Activated naive CD8-positive, alpha-beta T cell treated with anti-CD3 and anti-CD28 coated beads for 36 hours (primary cell): ENCODE results near the gene MAD1L1. TPM values are rescaled to one million over a fixed set of nuclear protein-coding genes. Genes with fewer than 3 reads are reported as not detected.

ENCODE experiments used
- DNase-seq: peaks from one replicate; pipeline ENCODE4 v3.0.0; 2021
- H3K27ac Mint-ChIP-seq: one replicate; pipeline ENCODE4 v1.8.0; 2022; ENCODE audit warnings: mild to moderate bottlenecking, moderate library complexity, mixed read lengths
- H3K27me3 Mint-ChIP-seq: one replicate; pipeline ENCODE4 v1.8.0; 2022; ENCODE audit warnings: mild to moderate bottlenecking, mixed read lengths
- H3K36me3 Mint-ChIP-seq: one replicate; pipeline ENCODE4 v1.8.0; 2021; ENCODE audit warnings: mild to moderate bottlenecking, mixed read lengths
- H3K4me1 Mint-ChIP-seq: one replicate; pipeline ENCODE4 v1.8.0; 2021; ENCODE audit warnings: mixed read lengths
- H3K4me3 Mint-ChIP-seq: one replicate; pipeline ENCODE4 v1.8.0; 2022; ENCODE audit warnings: mild to moderate bottlenecking, moderate library complexity, mixed read lengths
- H3K9me3 Mint-ChIP-seq: one replicate; pipeline ENCODE4 v1.8.0; 2022; ENCODE audit warnings: mixed read lengths
- total RNA-seq, 2 experiments: library from RNA; stranded (reverse); gene quantifications; one replicate each; pipeline ENCODE4 v1.2.3, GENCODE V29; 2021

Gene MAD1L1
- total RNA-seq, 2 experiments from 2014 or later: 36.5 to 37.8 TPM

DNA sequence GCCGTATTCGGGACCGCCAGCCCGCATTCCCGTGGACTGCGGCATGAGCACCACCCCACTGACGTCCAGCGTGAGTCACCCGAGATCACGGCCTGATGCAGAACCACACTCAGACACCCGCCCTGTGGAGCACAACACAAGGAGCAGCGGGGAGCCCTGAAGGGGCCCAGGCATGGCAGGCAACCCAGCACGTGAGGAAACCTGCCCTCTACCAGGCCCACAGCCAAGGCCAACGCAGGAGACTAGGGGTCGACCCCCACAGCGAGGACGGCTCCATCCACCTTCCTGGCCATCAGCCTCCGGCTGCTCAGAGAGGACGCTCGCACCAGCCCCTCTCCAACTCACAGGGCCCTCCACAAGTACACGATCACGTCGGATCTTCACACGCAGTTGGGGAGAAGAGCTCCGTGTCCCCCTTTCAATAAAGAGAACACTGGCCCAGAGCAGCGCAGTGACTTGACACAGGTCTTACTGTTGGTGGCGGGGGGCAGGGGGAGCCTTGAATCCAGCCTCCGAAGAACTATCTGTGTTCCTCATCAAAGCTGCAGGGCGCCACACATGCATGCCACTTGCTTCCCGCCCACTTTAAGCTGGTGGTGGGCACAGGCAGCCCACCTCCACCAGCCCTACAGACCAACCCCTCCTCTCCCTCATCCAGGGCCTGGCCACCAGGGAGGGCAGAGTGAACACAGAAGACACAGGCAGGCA lies 22.0 kb downstream of the MAD1L1 start:
- H3K27ac Mint-ChIP-seq: no peak overlapping the region
- no peak overlapping the region for H3K4me3 Mint-ChIP-seq
- no peak for DNase-seq
- H3K4me1 Mint-ChIP-seq: peaks cover 2% of the 10 kb centered on the region
- peaks cover 16% of the 10 kb centered on the region for H3K36me3 Mint-ChIP-seq
- no peaks in the 10 kb centered on the region for H3K9me3 Mint-ChIP-seq
- H3K27me3 Mint-ChIP-seq: no peaks in the 10 kb centered on the region

DNA sequence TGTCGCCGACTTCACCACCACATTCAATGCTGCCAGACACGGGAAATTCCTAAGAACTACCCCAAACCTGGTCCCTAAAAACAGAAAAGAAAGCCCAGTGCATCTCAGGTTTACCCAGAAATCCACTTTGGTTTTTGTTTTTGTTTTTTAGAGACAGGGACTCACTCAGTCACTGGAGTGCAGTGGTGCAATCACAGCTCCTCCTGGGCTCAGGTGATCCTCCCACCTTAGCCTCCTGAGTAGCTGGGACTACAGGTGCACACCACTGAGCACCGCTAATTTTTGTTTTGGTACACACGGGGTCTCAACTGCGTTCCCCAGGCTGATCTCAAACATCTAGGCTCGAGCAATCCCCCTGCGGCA lies 22.8 kb downstream of the MAD1L1 start:
- no peak for DNase-seq
- peaks cover 12% of the 10 kb centered on the region for H3K36me3 Mint-ChIP-seq
- H3K4me1 Mint-ChIP-seq: peaks cover 2% of the 10 kb centered on the region
- H3K27me3 Mint-ChIP-seq: no peaks in the 10 kb centered on the region
- no peak overlapping the region for H3K4me3 Mint-ChIP-seq
- no peak overlapping the region for H3K27ac Mint-ChIP-seq
- H3K9me3 Mint-ChIP-seq: no peaks in the 10 kb centered on the region

DNA sequence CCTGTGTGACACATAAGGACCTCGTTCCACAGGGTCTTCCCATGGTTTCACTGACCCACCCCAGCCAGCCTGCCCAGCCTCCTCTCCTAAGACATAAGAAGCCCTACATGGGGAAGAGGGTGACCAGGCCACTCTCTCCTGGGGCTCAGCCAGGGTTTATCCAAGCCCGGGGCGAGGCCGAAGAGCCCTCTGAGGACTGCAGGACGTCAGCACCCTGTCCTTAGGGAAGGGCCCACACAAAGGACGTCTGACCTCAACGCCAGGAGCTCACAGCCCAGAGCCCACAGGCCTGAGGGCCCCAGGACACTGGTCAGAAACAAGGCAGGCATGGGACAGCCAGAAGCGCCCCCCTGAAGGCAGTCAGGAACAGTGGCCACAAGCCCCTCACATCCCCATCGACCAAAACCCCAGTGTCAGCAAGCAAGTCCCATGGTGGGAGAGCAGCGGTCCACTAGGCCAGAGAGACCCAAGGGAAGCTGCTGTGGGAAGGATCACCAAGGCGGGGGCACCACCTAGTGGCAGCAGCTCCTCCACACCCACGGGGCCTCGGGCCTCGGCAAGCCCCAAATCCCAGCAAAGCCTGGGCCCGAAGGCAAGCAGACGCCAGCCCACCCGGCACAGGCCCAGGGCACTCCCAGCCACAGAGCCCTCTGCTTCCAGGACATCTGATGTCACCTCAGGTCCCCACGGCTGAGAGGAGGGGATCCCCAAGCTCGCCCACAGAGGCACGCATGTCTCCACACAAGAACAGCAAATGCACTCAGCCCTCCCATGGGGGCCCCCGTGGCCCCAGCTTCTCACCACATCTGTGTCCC lies 23.4 kb downstream of the MAD1L1 start:
- DNase-seq: peak; percentile 42
- no peak overlapping the region for H3K27ac Mint-ChIP-seq
- H3K9me3 Mint-ChIP-seq: no peaks in the 10 kb centered on the region
- peaks cover 12% of the 10 kb centered on the region for H3K36me3 Mint-ChIP-seq
- H3K27me3 Mint-ChIP-seq: no peaks in the 10 kb centered on the region
- H3K4me3 Mint-ChIP-seq: no peak overlapping the region
- H3K4me1 Mint-ChIP-seq: peaks cover 2% of the 10 kb centered on the region

DNA sequence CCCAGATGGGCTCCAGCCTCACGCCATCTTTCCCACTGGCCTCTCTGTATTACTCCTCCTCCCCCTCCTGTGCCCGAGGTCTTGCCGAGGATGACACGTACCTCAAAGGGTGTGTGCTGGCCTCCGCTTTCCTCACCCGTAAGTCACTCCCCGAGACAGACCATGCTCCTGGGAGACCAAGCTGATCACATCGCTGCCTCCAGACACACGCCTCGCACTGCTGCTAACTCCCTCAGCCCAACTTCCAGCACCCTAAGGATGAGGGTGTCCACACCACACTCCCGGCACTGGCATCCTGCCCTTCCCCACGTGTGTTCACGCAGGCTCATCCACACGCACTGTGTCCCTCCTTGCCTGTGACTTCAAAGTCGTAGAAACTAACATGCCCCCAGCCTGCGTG lies 24.0 kb downstream of the MAD1L1 start:
- Mint-ChIP-seq H3K36me3 (peaks cover 10% of the 10 kb centered on the region), H3K4me1 (peaks cover 2% of the 10 kb centered on the region), H3K9me3 (no peaks in the 10 kb centered on the region), H3K27me3 (no peaks in the 10 kb centered on the region), H3K4me3 (no peak overlapping the region), H3K27ac (no peak overlapping the region)
- DNase-seq: no peak

DNA sequence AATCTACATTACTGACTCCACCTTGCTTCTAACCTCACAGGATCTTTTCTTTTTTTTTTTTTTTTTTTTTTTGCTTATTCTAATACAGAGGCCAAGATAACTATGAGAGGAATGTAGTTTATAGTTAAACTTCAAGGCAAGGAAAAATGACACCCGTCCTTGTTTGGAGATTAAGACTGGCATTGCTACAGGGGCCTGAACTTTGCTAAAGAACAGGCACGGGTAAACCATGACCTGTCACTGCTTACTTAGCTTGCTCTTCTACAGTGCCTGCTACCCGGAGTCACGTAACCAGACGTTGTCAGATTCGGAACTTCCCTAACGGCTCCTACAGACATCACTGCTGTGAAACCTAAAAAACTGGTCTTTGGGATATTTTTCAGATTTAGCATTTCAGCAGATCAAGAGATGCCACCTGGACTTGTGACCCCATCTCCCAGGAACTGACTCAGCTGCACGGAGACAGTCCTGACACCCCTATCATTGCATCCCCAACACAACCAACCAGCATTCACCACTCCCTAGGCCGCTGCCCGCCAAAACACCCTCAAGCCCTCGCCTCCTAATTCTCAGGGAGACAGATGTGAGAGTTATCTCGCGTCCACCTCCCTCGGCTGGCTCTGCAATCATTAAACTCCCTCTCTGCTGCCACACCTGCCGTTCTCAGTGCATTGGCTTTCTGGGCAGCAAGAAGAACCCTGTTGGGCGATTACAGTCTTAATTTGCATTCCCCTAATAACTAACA lies 27.5 kb downstream of the MAD1L1 start:
- DNase-seq: no peak
- no peak overlapping the region for H3K27ac Mint-ChIP-seq

DNA sequence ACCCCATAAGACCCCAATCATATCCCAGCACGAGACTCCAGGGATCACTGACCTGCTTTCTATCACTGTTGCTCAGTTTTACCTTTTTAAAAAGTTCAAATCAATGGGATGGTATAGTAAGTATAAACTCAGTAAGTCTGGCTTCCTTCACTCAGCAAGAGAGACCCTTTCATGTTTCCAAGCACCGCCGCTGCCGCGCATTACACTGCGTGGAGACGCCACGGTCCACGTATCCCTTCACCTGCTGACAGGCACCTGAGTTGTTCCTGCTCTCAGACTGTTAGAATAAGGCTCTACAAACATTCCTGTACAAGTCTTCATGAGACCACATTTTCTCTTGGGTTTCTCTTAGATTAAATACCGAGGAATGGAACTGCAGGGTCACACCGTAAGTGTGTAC lies 28.3 kb downstream of the MAD1L1 start:
- H3K4me1 Mint-ChIP-seq: no peaks in the 10 kb centered on the region
- H3K27me3 Mint-ChIP-seq: no peaks in the 10 kb centered on the region
- H3K9me3 Mint-ChIP-seq: no peaks in the 10 kb centered on the region
- H3K4me3 Mint-ChIP-seq: no peak overlapping the region
- DNase-seq: no peak
- H3K27ac Mint-ChIP-seq: no peak overlapping the region
- H3K36me3 Mint-ChIP-seq: peaks cover 5% of the 10 kb centered on the region

More for the DNA sequence above, 27.5 kb downstream of the MAD1L1 start:
- no peak overlapping the region for H3K4me3 Mint-ChIP-seq
- H3K4me1 Mint-ChIP-seq: peaks cover 2% of the 10 kb centered on the region
- no peaks in the 10 kb centered on the region for H3K27me3 Mint-ChIP-seq
- no peaks in the 10 kb centered on the region for H3K9me3 Mint-ChIP-seq
- H3K36me3 Mint-ChIP-seq: peaks cover 4% of the 10 kb centered on the region

DNA sequence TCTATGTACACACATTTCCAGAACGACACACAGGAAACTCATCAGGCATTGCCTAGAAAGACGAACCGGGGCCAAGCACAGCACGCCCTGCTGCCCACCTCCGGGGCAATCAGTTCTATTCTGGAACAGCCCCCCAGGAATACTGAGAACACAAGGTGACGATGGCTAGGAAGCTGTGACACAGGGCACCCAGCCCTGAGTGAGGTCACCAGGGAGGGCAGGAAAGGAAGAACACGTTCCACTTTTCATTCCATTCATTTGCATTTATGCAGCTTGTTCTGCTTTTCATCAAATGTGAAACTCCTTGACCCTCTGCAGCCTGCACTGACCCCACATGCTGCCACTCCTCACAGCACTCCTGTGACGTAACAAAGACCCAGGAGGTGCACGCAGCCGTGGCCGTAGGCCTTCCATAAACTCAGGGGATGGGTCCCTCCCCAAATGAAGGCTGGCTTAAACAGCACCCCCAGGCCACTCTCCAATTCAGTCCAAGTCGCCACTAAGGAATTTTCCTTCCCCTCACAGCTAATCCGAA lies 28.9 kb downstream of the MAD1L1 start:
- Mint-ChIP-seq H3K27me3 (no peaks in the 10 kb centered on the region), H3K4me1 (no peaks in the 10 kb centered on the region), H3K36me3 (peaks cover 6% of the 10 kb centered on the region), H3K9me3 (no peaks in the 10 kb centered on the region), H3K4me3 (no peak overlapping the region), H3K27ac (no peak overlapping the region)
- no peak for DNase-seq

DNA sequence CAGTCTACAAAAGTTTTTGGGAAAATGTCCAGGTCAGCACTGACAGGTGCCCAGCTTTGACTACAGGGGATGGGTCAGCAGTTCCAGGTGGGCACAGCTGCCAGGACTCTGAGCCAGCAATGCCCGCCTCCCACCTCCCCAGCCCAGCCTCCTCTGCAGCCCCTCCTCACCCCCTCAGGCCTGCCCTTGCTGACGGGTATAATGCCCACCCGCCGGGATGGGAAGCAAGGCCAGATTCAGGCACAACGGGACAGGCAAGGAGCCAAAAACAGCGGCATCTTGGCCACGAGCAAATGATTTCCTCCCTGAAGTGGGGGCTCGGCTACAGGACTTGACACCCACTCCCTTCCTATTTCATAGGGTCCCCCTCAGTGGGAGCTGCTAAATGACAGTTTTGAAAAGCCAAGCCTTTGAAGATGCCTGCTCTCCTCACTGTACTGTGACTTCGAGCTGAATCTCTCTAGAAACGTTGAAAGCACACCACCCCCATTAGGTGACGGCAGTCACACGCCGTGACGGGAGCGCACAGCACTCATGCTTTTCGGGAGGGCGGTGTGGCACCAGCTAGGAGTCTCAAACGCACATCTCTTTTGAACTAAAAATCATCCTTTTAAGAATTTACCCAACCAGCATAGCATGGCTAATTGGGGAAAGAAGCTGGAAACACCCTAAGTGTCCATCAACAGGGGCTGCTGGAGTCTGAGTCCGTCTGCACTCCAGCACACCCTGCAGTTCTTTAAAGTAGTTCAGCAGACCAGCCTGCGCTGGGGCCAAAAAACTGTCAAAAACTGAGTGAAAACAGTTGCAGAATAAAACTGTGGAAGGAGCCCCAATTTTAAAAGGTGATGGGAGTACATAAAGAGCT lies 29.6 kb downstream of the MAD1L1 start:
- Mint-ChIP-seq H3K4me1 (no peaks in the 10 kb centered on the region), H3K9me3 (no peaks in the 10 kb centered on the region), H3K36me3 (peaks cover 2% of the 10 kb centered on the region), H3K27ac (no peak overlapping the region), H3K4me3 (no peak overlapping the region), H3K27me3 (no peaks in the 10 kb centered on the region)
- DNase-seq: no peak

DNA sequence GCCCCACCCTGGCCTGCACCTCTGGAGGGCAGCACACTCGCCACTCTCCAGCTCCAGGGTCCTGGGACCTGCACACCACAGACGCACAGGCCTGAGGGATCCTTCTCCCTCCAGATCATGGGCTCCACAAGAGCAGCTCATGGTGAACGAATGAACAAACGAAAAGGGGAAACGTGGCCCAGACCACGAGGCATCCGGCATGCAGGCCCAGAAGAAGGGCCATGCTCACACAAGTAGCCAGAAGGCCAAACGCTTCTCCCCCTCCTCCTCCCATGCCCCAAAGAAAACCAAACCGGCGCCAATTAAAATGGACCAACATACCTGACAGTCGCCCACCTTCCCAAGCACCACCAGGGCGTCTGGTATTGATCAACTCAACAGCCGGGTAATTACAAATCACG lies 30.4 kb downstream of the MAD1L1 start:
- no peak for DNase-seq
- Mint-ChIP-seq H3K9me3 (no peaks in the 10 kb centered on the region), H3K4me3 (no peak overlapping the region), H3K27me3 (no peaks in the 10 kb centered on the region), H3K27ac (no peak overlapping the region), H3K36me3 (peaks cover 5% of the 10 kb centered on the region), H3K4me1 (no peaks in the 10 kb centered on the region)

DNA sequence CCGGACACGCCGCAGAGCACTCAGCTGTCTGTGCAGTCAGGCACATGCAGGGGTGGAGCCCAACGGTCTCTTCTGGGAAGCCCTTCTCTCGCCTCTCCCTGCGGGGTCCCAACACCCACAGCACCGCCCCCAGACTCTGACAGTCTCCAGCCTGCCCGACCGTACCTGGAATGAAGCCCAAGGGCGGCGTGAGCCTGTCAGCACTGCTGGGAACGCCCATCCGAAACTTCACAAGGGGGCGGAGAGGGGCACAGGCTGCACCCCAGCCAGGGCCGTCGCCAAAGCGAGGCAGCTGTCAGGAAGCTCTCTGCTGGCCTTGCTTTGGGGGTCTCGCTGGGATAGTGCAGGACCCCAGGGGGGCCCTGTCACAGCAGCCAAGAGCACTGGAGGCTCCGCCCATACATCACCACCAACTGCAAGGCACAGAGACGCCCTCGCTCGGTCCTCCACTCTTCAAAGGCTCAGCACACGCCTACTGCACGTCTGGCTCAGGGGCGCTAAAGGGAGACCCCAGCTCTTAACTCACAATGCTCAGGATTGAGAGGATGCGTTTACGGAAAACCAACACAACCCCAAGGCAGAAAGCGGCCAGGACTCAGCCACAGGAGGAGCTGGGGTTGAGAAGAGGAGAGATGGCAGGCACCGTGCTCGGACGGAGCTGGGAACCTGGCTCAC lies 30.9 kb downstream of the MAD1L1 start:
- H3K27me3 Mint-ChIP-seq: no peaks in the 10 kb centered on the region
- no peak overlapping the region for H3K4me3 Mint-ChIP-seq
- H3K27ac Mint-ChIP-seq: no peak overlapping the region
- H3K36me3 Mint-ChIP-seq: peaks cover 9% of the 10 kb centered on the region
- H3K9me3 Mint-ChIP-seq: no peaks in the 10 kb centered on the region
- no peak for DNase-seq
- no peaks in the 10 kb centered on the region for H3K4me1 Mint-ChIP-seq

DNA sequence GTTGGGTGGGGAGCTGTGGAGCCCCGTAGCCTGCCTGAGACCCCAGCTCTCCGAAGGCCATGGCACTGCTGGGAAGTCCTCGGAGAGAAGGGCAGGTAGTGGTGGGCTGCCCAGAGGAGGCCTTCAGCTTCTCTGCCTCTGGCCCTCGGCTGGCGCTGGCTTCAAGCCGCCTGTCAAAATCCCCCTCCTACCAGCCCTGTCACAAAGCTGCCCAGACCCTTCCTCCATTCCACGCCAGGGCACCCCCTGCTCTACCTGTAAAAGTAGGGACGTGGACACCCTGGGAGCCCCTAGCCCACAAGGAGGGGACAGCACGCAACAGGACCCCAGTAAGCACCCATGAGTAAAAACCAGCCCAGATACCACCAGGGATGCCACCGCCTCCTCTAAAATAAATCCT lies 31.6 kb downstream of the MAD1L1 start:
- H3K27ac Mint-ChIP-seq: no peak overlapping the region
- H3K36me3 Mint-ChIP-seq: peaks cover 16% of the 10 kb centered on the region
- H3K27me3 Mint-ChIP-seq: no peaks in the 10 kb centered on the region
- H3K4me3 Mint-ChIP-seq: no peak overlapping the region
- H3K4me1 Mint-ChIP-seq: peaks cover 4% of the 10 kb centered on the region
- DNase-seq: no peak
- no peaks in the 10 kb centered on the region for H3K9me3 Mint-ChIP-seq

DNA sequence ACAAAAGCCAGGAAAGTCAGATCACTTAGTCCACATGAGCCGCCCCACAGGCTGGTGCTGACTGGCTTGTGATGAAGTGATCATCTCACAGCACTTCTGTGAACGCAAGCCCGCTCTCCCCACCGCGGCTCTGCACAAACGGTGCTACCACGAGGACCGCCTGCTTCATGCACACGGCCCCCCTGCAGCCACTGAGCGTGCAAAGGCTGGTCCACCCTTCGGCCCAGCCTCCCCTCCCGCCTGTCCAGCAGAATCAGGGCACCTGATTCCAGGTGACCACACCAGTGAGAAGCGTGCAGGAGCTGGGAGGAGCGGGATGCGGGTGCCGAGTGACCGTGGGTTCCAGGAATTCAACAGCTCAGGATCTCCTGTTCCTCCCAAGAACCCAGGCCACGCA lies 32.2 kb downstream of the MAD1L1 start:
- no peak for DNase-seq
- Mint-ChIP-seq H3K27ac (no peak overlapping the region), H3K36me3 (peaks cover 22% of the 10 kb centered on the region), H3K4me3 (no peak overlapping the region), H3K9me3 (no peaks in the 10 kb centered on the region), H3K4me1 (peaks cover 4% of the 10 kb centered on the region), H3K27me3 (no peaks in the 10 kb centered on the region)

DNA sequence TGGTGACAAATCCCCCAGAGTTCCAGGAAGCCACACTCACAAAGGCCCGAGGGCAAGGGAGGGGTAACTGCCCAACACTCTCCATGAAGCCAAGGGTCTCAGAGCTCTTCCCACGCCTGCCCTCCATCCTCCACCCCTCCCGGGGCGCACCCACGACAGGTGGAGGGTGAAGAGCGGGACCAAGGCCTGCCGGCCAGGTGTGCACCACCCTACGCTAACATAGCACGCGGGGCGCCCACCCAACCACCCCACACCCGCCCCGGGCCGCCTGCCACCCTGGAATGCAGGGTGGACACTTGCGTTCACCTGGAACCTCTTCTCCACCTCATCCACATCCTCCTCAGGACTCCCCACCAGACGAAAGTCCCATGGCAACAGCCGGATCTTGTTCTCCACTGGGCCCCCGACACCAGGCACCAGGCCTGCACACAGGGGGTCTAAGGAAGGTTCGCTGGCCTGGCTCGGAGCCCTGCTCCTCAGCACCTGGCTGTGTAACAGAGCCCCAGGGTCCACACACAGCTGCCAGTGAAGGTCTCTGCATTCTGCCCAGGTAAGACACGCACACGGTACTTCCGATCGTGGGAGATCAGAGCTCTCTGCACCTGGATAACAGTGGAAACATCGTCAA lies 32.7 kb downstream of the MAD1L1 start:
- H3K4me1 Mint-ChIP-seq: peaks cover 4% of the 10 kb centered on the region
- H3K4me3 Mint-ChIP-seq: no peak overlapping the region
- no peak for DNase-seq
- H3K36me3 Mint-ChIP-seq: peaks cover 27% of the 10 kb centered on the region
- no peak overlapping the region for H3K27ac Mint-ChIP-seq
- no peaks in the 10 kb centered on the region for H3K9me3 Mint-ChIP-seq
- no peaks in the 10 kb centered on the region for H3K27me3 Mint-ChIP-seq

DNA sequence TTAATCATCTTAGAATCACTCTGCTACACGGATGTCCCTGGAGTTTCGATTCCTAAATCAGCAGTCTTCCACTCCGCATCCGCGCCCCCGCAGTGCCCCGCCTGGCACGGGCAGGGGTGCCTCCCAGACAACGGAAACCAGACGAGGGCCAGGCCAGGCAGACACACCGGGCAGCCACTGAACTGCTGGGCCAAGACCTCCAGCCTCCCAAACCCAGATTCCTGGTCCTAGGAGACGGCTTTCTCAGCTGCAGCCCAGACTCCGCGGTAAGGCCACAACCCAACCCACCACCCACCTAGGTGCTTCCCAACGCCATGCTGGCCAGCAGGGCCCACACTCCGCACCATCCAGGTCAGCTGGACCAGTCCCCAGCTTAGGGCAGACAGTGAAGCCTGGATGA lies 33.2 kb downstream of the MAD1L1 start:
- H3K27ac Mint-ChIP-seq: no peak overlapping the region
- no peak overlapping the region for H3K4me3 Mint-ChIP-seq
- no peaks in the 10 kb centered on the region for H3K27me3 Mint-ChIP-seq
- H3K36me3 Mint-ChIP-seq: peaks cover 29% of the 10 kb centered on the region
- no peaks in the 10 kb centered on the region for H3K9me3 Mint-ChIP-seq
- DNase-seq: no peak
- H3K4me1 Mint-ChIP-seq: peaks cover 4% of the 10 kb centered on the region
